T follicular helper cell (primary cell): ENCODE measurements around the gene TUBGCP6.

Experiments
- DNase-seq: peaks from one replicate; pipeline ENCODE4 v3.0.0-alpha.2; 2020; ENCODE audit warnings: low read depth

Gene TUBGCP6

GRCh38 chr22:50197000-50197800 is 47.6 kb downstream of the TUBGCP6 start:
- DNase-seq = no peak

GRCh38 chr22:50196256-50196655 is 48.6 kb downstream of the TUBGCP6 start:
- DNase-seq = no peak

- DNase-seq = no peak
Measured at GRCh38 chr22:50194037-50194805, 50.6 kb downstream of the TUBGCP6 start.

- DNase-seq = no peak
Measured at GRCh38 chr22:50193621-50194020, 51.2 kb downstream of the TUBGCP6 start.

- DNase-seq = peak; percentile 47
Measured at GRCh38 chr22:50192436-50193204, 52.2 kb downstream of the TUBGCP6 start.

- peak; percentile 79 for DNase-seq
Measured at GRCh38 chr22:50190941-50191741, 53.7 kb downstream of the TUBGCP6 start.

GRCh38 chr22:50190182-50190940 is 54.5 kb downstream of the TUBGCP6 start:
- peak; percentile 69 for DNase-seq

- DNase-seq = no peak
Measured at GRCh38 chr22:50189849-50190181, 55.0 kb downstream of the TUBGCP6 start.

- DNase-seq = no peak
Measured at GRCh38 chr22:50189184-50189848, 55.5 kb downstream of the TUBGCP6 start.

GRCh38 chr22:50188356-50188755 is 56.5 kb downstream of the TUBGCP6 start:
- no peak for DNase-seq

- no peak for DNase-seq
Measured at GRCh38 chr22:50186761-50187523, 57.9 kb downstream of the TUBGCP6 start.

- no peak for DNase-seq
Measured at GRCh38 chr22:50186181-50186714, 58.6 kb downstream of the TUBGCP6 start.

- DNase-seq = peak; percentile 84
Measured at GRCh38 chr22:50185375-50186087, 59.3 kb downstream of the TUBGCP6 start, which contains the start of gene TRABD. TSS of gene TRABD (plus strand) at chr22:50185913. CDS start at chr22:50193061, 7,148 bp downstream.

GRCh38 chr22:50184902-50185374 is 59.9 kb downstream of the TUBGCP6 start:
- DNase-seq = no peak

GRCh38 chr22:50184004-50184901 is 60.6 kb downstream of the TUBGCP6 start:
- no peak for DNase-seq

- DNase-seq = no peak
Measured at GRCh38 chr22:50183141-50183971, 61.5 kb downstream of the TUBGCP6 start.
